MM.1S (cell line): ENCODE data around the gene CELF4.

Source experiments
- CTCF ChIP-seq: fragments of 300-600 bp; sonication (generic); IDR thresholded peaks from 2 replicates; pipeline ENCODE4 v1.5.1; 2016; ENCODE audit warnings: antibody characterized with exemption, low read length, mixed read lengths
- EZH2 ChIP-seq: fragments of 300-600 bp; sonication (generic); optimal IDR thresholded peaks from 2 replicates; pipeline ENCODE3; 2017; ENCODE audit warnings: low read depth, mild to moderate bottlenecking, antibody characterized with exemption, low read length, mixed read lengths

DNA sequence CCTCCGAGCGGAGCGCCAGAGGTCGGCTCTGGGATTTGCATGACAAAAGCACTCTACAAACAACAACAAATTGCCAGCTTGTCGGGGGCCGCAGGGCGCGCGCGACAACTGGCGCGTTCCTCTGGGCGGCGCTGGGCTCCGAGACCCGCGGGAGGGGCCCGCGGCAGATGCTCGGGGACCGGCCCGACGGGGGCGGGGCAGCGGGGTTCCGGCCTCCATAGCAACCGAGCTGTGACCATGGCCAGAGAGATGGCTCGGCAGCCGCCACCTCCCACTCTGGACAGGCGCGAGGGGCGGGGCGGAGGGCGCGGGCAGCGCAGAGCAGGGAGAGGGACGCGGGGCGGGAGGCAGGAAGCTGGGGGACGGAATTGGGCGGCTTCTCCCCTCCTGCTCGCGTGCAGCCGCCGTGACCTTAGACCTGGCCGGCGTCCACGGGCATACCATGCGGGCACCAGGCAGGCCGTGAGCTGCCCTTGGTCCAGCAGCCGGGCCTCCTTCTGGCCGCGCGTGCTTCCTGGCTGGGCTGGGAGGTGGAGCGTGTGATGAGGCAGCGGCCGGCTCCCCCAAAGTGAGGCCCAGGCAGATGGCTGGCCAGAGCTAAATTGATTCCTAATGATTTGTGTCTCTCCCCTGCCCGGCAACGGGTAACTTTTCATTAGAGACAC, 171.5 kb downstream of the CELF4 start:
- 0 out of 2 replicates have a peak, but pooled peaks have one; percentile 8 for TF ChIP-seq CTCF
- no peak for TF ChIP-seq EZH2
